A673 (cell line): ENCODE data around the gene OR2V1.

Source experiments
- EZH2 ChIP-seq: fragments of 200-600 bp; sonication (generic); IDR thresholded peaks from 2 replicates; pipeline ENCODE4 v1.6.1; 2017; ENCODE audit warnings: borderline replicate concordance, low read depth, mild to moderate bottlenecking, mixed read lengths, antibody characterized with exemption, low read length; ENCODE audit not compliant: poor library complexity, severe bottlenecking
- TF ChIP-seq, protein P1 (sequence below): fragments of 300-800, 200-600 bp; sonication (generic); conservative IDR thresholded peaks from 2 replicates; pipeline ENCODE4 v1.5.1; 2017; ENCODE audit warnings: low read depth, mild to moderate bottlenecking, antibody characterized with exemption, low read length, moderate library complexity, mixed read lengths

DNA sequence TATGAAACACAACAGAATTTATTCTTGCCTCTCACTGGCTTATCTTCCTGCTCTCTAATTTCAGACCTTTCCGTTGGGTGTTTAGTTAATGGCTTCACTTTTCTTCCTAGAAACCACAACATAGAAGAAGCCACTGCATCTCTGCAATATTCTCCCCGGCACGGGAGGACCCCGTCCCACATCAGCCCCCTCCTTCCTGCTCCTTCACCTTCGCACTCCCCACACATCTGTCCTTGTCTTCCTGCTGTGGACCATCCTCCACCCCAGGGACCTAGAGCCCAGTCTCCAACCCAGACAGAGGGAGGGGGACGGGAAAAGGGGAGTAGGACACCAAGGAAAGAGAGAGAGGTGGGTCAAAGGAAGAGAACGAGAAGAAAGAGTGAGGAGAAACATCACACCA, 1.4 kb downstream of the OR2V1 start:
- TF ChIP-seq, protein P1, sequence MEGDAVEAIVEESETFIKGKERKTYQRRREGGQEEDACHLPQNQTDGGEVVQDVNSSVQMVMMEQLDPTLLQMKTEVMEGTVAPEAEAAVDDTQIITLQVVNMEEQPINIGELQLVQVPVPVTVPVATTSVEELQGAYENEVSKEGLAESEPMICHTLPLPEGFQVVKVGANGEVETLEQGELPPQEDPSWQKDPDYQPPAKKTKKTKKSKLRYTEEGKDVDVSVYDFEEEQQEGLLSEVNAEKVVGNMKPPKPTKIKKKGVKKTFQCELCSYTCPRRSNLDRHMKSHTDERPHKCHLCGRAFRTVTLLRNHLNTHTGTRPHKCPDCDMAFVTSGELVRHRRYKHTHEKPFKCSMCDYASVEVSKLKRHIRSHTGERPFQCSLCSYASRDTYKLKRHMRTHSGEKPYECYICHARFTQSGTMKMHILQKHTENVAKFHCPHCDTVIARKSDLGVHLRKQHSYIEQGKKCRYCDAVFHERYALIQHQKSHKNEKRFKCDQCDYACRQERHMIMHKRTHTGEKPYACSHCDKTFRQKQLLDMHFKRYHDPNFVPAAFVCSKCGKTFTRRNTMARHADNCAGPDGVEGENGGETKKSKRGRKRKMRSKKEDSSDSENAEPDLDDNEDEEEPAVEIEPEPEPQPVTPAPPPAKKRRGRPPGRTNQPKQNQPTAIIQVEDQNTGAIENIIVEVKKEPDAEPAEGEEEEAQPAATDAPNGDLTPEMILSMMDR, result no peak
- no peak for TF ChIP-seq EZH2
